Urothelium cell line (cell line): ENCODE results near the gene CHPF.

Source experiments
- DNase-seq: peaks from one replicate; pipeline ENCODE4 v3.0.0; 2011; ENCODE audit warnings: low spot score, mixed read lengths
- FAIRE-seq: peaks from 2 replicates; lab custom pipeline; 2011; peaks lifted over from hg19 to GRCh38; lab: Jason Lieb, UNC

CHPF gene

DNA sequence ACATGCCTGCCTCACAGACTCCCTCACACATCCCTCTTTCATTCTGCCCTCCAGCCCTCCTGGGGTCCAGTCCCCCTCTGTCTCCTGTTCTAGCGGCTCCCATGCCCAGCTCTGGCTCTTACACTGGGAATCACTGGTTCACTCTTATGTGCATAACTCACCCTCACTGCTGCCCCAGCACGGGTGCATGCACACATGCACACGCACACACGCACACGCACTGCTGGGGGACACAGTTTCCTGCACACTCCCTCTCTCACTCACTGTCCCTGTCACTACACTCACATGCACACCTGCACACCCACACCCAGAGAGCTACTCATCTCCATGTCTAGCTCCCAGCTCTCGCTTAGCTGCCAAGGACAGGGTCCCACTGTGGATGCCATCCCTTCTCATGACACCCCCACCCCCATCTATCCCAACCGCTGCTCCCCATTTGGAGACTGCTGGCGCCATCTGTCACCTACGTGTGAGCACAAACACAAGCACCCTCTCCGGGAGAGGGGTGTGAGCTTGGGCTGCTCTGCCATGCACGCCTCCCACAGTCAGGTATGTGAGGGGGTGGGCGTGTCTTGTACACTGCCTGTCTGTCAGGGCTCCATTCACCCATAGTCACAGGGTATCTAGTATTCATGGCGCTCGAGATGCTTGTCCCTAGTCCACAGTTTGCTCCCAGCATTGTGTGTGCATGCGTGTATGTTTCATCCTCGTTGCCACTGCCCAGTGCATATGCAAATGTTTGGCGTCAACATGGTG is 27.6 kb downstream of the CHPF start:
- FAIRE-seq (no peak), DNase-seq (no peak)

DNA sequence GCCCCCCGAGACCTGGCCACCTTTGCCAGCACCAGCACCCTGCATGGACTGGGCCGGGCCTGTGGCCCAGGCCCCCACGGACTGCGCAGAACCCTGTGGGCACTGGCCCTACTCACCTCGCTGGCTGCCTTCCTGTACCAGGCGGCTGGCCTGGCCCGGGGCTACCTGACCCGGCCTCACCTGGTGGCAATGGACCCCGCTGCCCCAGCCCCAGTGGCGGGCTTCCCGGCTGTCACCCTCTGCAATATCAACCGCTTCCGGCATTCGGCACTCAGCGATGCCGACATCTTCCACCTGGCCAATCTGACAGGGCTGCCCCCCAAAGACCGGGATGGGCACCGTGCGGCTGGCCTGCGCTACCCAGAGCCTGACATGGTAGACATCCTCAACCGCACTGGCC is 28.8 kb downstream of the CHPF start:
- FAIRE-seq (no peak), DNase-seq (no peak)

DNA sequence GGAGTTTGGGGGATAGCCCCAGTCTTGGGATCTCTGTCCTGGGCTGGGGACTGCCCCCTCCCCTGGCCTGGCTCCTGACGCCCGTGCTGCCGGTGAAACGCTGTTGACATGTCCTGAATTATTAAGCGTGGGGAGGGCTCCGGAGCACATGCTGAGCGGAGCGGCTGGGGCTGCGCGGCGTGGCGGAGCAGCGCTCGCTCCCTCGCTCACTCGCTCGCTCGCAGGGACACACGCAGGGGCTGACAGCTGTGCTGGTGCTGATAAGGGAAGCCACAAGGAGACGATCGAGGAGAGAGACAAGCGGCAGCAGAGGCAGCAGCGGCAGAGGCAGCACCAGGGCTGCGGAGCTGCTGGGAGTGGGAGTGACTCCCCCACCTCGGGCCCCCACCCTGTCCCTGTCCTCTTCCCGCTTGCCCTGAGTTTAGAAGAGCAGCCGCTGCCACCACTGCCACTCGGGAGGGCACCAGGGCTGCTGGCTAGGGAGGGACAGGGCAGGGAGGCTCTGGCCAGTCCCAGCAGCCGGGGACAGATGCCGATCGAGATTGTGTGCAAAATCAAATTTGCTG is 29.3 kb downstream of the CHPF start, which contains the start of gene ASIC4:
ASIC4 (plus strand) TSS at position 287 of the 566 bp plus-strand sequence; CDS start at position 530, 243 bp downstream.
- FAIRE-seq (no peak), DNase-seq (no peak)

DNA sequence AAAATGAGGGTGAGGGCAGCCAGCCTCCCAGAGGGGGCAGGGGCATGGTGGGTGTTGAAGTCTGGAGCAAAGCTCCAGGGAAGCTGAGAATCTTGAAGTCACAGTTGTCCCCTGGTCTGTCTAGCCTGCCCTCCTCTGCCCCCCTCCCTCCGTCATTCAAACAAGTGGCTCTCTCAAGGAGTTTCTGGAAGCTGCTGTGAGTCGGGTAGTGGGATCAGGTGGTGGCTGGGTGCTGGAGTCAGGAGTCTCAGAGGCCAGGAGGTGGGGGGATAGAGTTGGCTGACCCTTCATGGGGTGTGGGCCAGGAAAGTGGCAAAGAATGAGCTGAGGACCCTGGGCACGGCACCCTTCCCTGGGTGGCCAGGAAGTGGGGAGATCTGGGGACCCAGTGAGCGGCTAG is 29.8 kb downstream of the CHPF start:
- DNase-seq (no peak), FAIRE-seq (no peak)

DNA sequence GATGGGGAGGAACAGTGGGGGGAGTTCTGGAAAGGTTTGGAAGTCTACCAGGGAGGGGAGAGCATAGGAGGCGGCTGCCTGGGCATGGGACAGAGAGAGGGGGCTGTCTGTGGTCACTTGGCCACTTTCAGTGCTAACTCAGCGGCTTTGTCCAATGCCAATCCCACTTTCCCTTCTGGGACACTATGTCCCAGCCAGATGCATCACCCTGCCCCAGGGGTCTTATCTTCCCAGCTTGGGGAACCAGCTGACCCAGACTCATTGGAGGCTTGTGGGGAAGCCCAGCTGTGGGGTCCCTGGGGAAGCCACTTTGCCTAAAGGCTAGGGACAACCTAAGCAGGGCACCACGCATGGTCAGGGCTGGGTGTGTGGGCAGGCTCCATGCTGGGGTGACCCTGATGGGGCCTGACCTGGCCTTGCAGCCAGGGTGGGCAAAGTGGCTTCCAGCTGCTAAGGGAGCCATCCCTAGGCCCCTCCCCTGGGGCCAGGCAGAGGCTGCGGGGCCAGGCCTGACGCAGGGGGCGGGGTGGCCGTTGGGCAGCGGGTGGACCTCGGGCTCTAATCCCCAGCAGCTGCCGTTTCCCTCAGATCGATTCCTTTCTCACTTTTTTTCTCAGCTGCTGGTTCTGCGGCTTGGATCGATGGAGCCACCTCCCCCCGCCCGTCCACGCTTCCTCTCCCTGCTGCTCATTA is 30.9 kb downstream of the CHPF start:
- no peak for FAIRE-seq
- DNase-seq = no peak

DNA sequence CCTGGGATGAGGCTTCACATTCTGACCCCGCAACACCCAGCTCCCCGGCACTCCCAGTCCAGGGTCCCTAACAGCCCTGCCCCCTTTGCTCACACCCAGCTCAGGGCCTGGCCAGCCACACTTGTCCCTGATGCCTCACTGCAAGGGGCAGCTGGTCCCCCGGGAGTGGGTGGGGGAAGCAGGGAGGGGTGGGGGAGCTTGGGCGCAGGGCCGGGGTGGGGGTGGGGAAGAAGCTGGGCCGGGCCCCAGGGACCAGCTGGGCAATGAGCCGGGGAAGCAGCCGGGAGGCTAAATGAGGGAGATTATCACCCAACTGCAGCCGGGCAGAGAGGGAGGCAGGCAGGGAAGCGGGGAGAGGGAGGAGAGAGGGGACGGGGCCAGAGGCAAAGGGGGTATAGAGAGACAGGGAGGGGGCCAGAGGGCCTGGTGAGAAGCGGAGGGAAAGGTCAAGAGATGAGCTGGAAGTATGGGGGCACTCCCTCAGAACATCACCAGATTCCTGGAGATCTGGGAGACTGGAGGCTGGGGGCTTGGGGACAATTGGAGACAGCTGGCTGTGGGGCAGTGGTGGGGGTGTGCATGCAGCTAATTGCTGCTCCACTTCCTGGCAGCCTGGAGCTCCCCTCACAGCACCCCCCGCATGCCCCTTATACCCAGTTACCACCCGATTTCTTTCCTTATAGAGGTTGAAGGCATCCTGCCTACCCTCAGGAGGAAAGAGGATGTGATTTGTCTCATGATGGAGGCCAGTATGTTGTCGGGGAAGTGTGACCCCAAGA is 31.9 kb downstream of the CHPF start:
- no peak for FAIRE-seq

DNA sequence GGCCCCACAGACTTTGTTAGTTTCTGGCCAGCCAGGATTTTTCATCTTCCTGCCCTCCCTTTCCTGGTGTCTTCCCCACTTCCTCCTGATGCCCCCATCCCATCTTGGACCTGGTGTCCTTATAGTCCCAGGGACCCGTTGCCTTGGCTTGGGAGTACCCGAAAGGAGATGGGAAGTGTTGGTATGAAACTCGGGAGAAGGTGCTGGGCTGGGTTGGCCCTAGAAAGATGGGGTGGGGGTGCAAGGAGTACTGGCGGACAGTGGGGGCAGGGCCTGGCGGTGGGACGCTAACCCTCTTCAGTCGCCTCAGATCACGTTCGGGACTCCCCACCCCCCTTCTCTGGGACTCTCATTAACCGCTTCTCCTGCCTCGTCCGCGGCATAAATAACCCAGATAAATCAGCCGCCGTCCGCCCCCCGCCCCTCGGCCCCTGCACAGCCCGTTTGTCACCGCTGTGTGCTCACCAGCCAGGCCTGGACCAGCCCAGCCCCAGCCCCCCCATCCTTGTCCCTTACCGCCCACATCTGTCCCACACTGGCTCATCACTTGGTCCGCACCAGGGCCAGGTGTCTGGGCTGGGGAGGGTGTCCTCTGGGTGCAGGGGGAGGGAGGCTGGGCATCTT is 33.0 kb downstream of the CHPF start:
- DNase-seq (no peak), FAIRE-seq (no peak)

More for the DNA sequence above, 31.9 kb downstream of the CHPF start:
- DNase-seq = no peak

DNA sequence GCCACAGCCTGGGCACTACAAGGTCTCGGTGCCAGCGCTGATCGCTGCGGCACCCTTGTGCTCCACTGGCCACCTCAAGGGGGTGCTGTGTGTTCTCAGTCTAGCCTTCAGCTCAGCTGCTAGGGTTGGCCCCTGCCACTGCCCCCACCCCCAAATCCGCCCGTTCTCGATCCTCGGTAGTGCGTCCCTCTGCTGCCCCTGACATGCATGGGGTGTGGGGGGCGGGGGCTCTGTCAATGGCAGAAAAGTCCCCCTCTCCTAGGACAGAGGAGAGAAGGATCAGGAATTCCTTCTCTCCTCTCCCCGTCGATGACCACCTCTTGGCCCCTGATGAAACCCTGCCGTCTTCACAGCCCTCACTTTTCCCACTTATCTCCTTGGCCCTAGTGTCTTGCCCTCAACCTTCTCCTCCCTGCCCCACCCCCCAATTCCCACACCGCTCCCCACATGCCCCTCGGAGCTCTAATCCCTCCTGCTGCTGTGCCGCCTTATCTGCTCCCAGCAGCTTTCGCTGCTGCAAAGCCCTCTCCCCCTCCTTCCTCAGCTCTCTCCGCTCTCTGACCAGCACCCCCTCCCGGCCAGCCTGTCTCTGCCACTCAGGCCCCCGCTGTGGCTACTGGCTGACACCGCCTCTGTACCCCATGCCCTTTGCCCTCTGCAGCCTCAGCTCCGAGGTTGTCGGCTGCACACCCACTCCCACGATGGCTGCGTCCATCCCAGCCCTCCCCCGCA is 33.7 kb downstream of the CHPF start:
- FAIRE-seq = peak; percentile 42
- DNase-seq = peak; percentile 68

DNA sequence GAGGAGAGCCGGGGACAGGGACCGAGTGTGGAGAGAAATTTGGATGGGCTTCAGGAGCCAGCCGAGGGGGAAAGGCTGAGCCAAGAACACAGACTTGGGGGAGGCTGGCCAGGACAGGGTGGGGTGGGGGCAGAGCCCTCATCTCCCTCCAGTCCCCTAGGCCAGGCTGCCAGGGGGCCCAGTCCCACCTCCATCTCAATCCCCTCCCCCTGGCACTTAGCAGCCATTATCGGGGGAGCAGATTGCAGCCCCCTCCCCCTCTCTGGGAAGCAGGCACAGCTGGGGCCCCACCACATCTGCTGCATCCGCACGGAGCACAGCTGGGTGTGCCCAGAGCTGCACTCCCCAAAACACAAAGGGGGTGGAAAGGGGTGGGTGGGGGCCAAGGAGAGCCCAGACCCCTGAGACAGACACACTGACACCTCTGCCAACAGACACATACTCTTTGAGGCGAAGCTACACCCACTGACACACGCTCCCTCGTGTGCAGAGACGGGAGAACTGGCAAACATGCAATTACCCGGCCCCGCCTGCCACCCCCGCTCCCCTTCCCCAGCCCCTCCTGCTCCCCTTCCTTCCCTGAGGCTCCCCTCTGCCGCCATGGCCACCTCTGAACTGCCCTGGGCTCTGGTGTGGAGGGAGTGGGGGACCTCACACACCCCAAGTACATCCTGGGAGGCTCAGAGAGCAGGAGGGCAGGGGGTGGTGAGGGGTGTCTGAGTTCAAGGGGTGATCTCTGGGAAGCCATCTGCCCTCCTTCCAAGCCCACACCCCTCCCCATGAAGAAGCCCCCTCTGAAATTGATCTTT is 34.4 kb downstream of the CHPF start:
- DNase-seq = no peak
- peak; percentile 35 for FAIRE-seq

DNA sequence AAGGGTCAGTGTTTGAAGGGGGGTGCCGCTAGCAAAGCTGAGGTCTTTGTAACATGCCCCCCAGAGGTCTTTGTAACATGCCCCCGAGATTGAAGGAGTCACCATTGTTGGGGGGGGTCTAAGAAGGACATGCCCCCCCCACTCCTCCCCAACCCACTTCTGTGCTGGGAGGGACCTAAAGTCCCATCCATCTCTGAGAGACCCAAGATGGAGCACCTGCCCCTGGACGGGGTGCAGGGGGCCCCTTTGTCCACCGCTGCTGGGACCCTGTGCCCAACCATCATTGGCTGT is 35.2 kb downstream of the CHPF start:
- FAIRE-seq (no peak), DNase-seq (no peak)

DNA sequence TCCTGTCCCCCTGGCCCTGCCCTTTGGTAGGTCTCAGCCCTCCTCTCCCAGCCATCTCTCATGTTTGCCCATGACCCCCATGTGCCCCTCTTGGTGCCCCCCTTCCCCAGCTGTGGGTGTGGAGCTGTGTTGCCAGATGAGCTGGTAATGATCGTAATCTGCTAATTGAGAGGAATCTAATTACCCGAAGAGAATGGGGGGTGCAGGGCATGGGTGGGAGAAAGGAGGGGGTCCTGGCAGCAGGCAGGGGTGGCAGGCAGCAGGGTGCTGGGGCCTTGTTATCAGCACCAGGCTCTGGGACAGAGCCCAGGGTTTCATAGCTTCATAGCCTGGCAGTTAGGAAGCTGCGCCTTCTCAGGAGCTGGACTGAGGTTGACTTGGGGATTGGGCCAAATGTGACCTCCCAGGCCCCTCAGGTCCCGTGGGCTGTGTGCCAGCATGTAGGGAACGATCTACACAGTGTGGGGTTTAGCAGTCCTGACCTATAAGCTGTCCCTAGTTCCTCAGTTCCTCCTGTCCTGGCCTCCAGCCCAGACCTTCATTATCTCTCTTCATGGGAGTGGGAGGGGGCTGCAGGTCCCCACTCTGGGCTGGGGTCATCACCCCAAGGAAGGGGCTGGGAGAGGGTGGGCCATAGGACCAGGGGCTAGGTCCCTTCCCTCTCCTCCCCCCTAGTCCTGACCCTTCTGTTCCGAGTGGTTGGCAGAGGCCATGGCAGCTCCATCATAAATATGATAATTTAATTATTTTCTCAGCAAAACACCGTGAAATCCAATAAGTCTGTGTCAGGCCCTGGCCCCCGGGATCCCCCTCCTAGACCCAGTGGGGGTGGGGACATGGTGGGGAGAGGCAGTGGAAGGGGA is 35.8 kb downstream of the CHPF start:
- FAIRE-seq = no peak

DNA sequence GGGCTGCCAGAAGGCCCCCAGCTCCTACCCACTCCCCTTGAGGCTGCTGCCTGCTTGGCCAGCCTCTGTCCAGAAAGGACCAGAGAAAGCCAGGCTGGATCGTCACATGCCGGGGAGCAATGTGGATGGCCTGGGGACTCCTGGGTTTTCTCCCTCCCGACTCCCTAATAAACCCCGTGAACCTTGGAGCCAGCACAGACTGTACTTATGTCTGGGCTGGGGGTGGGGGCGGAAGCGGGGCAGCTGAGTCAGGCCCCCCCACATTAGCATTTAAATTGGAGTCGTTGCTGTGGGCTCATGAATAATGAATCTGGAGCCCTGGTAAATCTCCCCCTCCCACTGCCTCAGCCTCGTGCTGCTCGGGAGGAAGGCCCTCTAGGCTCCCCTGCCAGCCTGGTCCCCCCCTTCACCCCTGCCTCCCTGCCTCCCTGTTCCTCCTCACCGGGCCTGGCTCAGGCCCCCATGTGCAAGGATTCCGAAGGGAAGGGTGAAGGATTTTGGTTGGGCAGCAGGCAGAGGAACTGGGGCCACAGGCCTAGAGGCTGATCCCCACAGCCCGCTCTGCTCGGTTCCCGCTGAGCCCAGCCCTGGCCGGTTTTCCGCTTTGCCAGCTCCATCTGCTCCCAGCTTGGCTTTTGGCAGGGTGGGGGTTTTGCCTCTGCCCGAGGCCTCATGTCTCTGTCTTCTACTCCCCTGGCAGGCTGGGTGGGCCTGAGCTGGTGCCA is 36.6 kb downstream of the CHPF start:
- DNase-seq (no peak), FAIRE-seq (no peak)

More for the DNA sequence above, 35.8 kb downstream of the CHPF start:
- DNase-seq = no peak

DNA sequence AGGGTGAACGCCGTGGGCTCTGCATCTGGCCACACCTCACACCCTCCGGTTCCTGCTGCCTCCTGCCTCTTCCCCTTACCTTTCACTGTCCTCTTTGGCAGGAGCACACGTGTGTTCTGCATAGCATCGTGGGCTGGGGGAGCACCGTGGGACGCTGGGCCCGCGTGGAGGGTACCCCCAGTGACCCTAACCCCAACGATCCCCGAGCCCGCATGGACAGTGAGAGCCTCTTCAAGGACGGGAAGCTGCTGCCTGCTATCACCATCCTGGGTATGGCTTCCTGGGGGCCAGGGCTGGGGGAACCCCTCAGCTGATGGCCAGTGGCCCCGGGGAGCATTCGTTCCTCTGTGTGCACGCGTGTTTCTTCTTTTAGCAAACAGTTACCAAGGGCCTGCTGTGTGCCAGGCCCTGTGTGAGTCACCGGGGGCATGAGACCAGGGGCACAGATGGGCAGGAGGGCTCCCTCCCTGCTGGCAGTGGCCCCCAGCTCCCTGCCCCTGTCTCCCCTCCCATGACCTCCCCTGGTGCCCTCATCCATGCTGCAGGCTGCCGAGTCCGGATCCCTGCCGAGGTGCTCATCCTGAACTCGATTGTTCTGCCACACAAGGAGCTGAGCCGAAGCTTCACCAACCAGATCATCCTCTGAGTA is 37.3 kb downstream of the CHPF start:
- FAIRE-seq (no peak), DNase-seq (no peak)

DNA sequence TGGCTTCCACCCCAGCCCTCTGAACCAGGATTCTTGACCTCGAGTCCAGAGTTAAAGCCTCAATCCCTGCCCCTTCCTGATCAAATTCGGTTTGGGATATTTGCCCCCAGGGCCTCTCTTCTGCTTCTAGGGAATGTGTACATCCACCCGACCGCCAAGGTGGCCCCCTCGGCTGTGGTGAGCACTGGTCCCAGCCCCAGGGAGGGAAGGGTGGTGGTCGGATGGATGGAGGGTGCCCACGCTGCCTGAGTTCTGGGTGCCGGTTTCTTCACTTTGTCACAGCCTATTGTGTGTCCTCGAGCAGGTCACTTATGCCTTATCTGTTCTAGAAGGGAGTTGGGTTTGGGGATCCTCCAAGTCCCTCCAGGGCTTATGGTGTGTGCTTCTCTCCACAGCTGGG is 38.0 kb downstream of the CHPF start:
- DNase-seq = no peak
- no peak for FAIRE-seq

DNA sequence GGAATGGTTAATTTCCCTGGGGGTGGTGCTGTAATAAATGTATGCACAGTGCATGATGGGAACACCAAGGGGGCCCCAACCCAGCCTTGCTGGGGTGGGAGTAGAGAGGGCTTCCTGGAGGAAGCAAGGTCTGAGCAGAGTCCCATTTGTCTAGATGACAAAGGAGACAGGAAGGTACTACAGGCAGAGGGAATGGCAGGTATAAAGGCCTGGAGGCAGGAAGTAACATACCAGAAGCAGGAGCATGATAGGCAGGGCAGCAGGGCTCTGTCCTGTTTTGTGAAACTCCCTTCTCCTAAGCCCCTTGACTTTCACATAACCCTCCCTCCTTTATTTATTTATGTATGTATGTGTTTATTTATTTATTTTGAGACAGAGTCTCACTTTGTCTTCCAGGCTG is 41.0 kb downstream of the CHPF start:
- no peak for FAIRE-seq
- DNase-seq = no peak

DNA sequence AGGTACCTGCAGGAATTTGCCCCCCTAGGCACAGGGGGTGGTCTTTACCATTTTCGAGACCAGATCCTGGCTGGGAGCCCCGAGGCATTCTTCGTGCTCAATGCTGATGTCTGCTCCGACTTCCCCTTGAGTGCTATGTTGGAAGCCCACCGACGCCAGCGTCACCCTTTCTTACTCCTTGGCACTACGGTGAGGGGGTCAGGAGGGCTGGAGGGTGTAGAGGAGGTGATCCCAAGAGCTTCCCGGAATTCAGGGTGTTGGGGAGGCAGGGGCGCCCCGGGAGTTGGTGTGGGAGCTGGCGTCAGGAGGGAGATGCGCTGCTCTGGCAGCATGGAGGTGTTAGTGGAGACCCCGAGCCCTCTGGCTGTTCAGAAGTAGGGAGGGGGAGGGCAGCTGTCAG is 41.8 kb downstream of the CHPF start:
- FAIRE-seq = no peak

DNA sequence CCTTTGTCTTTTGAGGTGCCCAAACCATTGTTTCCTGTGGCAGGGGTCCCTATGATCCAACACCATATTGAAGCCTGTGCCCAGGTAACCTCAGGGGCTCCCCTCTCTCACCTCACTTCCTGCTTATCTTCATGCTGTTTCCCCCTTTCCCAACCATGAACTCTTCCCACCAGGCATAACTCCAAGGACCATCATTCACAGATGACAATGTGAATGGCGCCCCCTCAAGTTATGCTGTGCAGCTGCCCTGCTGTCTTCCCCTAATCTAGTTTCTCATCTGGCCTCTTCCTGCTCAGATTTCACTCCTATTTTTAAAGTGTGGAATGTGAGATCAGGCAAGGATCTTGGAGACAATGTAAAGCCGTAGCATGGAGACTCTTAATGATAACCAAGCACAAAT is 43.5 kb downstream of the CHPF start:
- DNase-seq = no peak
- FAIRE-seq = no peak

More for the DNA sequence above, 41.8 kb downstream of the CHPF start:
- no peak for DNase-seq
